ENCODE measurements around the gene IFITM5.

Gene IFITM5

GRCh38 chr11:306645-307371, 7.5 kb upstream of the IFITM5 start:
- H3K27me3 ChIP-seq (ENCODE audit: control insufficient read depth, insufficient read depth, low read length) = no peaks in the 10 kb centered on the region
- no peak overlapping the region for H3K4me2 ChIP-seq (ENCODE audit: low read length)
- H3K36me3 ChIP-seq (ENCODE audit: insufficient read depth, low read length) = no peaks in the 10 kb centered on the region
- H3K4me3 ChIP-seq (ENCODE audit: low read length) = no peak overlapping the region
- H3K9me3 ChIP-seq (replicated peaks; ENCODE audit: low read length) = no peaks in the 10 kb centered on the region
- H3K9ac ChIP-seq (ENCODE audit: low read depth, low read length) = no peak overlapping the region
- H3K4me1 ChIP-seq (ENCODE audit: control insufficient read depth, insufficient read depth, low read length) = peaks cover 16% of the 10 kb centered on the region

GRCh38 chr11:305844-306211, 6.5 kb upstream of the IFITM5 start:
- H3K4me1 ChIP-seq (ENCODE audit: control insufficient read depth, insufficient read depth, low read length) = peaks cover 13% of the 10 kb centered on the region
- no peak overlapping the region for H3K4me2 ChIP-seq (ENCODE audit: low read length)
- H3K4me3 ChIP-seq (ENCODE audit: low read length) = no peak overlapping the region
- no peaks in the 10 kb centered on the region for H3K27me3 ChIP-seq (ENCODE audit: control insufficient read depth, insufficient read depth, low read length)
- H3K9ac ChIP-seq (ENCODE audit: low read depth, low read length) = no peak overlapping the region
- no peaks in the 10 kb centered on the region for H3K9me3 ChIP-seq (replicated peaks; ENCODE audit: low read length)
- H3K36me3 ChIP-seq (ENCODE audit: insufficient read depth, low read length) = no peaks in the 10 kb centered on the region

GRCh38 chr11:304915-305843, 5.9 kb upstream of the IFITM5 start:
- no peak overlapping the region for H3K4me2 ChIP-seq (ENCODE audit: low read length)
- no peak overlapping the region for H3K4me3 ChIP-seq (ENCODE audit: low read length)
- no peaks in the 10 kb centered on the region for H3K36me3 ChIP-seq (ENCODE audit: insufficient read depth, low read length)
- no peaks in the 10 kb centered on the region for H3K9me3 ChIP-seq (replicated peaks; ENCODE audit: low read length)
- H3K27me3 ChIP-seq (ENCODE audit: control insufficient read depth, insufficient read depth, low read length) = peaks cover 6% of the 10 kb centered on the region
- H3K9ac ChIP-seq (ENCODE audit: low read depth, low read length) = no peak overlapping the region
- peaks cover 15% of the 10 kb centered on the region for H3K4me1 ChIP-seq (ENCODE audit: control insufficient read depth, insufficient read depth, low read length)

- Histone ChIP-seq H3K9ac (ENCODE audit: low read depth, low read length) (no peak overlapping the region), H3K4me2 (ENCODE audit: low read length) (no peak overlapping the region), H3K36me3 (ENCODE audit: insufficient read depth, low read length) (no peaks in the 10 kb centered on the region), H3K9me3 (replicated peaks; ENCODE audit: low read length) (no peaks in the 10 kb centered on the region), H3K4me1 (ENCODE audit: control insufficient read depth, insufficient read depth, low read length) (peaks cover 8% of the 10 kb centered on the region), H3K27me3 (ENCODE audit: control insufficient read depth, insufficient read depth, low read length) (peaks cover 12% of the 10 kb centered on the region), H3K4me3 (ENCODE audit: low read length) (no peak overlapping the region)
These were observed 4.8 kb upstream of the IFITM5 start for GRCh38 chr11:304061-304506.

- H3K4me3 ChIP-seq (ENCODE audit: low read length) = no peak overlapping the region
- H3K9me3 ChIP-seq (replicated peaks; ENCODE audit: low read length) = no peaks in the 10 kb centered on the region
- no peaks in the 10 kb centered on the region for H3K36me3 ChIP-seq (ENCODE audit: insufficient read depth, low read length)
- H3K4me2 ChIP-seq (ENCODE audit: low read length) = no peak overlapping the region
- H3K27me3 ChIP-seq (ENCODE audit: control insufficient read depth, insufficient read depth, low read length) = peaks cover 15% of the 10 kb centered on the region
- peaks cover 5% of the 10 kb centered on the region for H3K4me1 ChIP-seq (ENCODE audit: control insufficient read depth, insufficient read depth, low read length)
- no peak overlapping the region for H3K9ac ChIP-seq (ENCODE audit: low read depth, low read length)
These were observed 4.0 kb upstream of the IFITM5 start for GRCh38 chr11:303363-303762.

GRCh38 chr11:299951-300735, 817 bp upstream of the IFITM5 start:
- Histone ChIP-seq H3K9me3 (replicated peaks; ENCODE audit: low read length) (no peaks in the 10 kb centered on the region), H3K27me3 (ENCODE audit: control insufficient read depth, insufficient read depth, low read length) (peaks cover 36% of the 10 kb centered on the region), H3K9ac (ENCODE audit: low read depth, low read length) (no peak overlapping the region), H3K4me1 (ENCODE audit: control insufficient read depth, insufficient read depth, low read length) (peaks cover 5% of the 10 kb centered on the region), H3K4me2 (ENCODE audit: low read length) (no peak overlapping the region), H3K4me3 (ENCODE audit: low read length) (no peak overlapping the region), H3K36me3 (ENCODE audit: insufficient read depth, low read length) (no peaks in the 10 kb centered on the region)

- no peak overlapping the region for H3K4me3 ChIP-seq (ENCODE audit: low read length)
- H3K9me3 ChIP-seq (replicated peaks; ENCODE audit: low read length) = no peaks in the 10 kb centered on the region
- no peaks in the 10 kb centered on the region for H3K36me3 ChIP-seq (ENCODE audit: insufficient read depth, low read length)
- peaks cover 36% of the 10 kb centered on the region for H3K27me3 ChIP-seq (ENCODE audit: control insufficient read depth, insufficient read depth, low read length)
- peaks cover 5% of the 10 kb centered on the region for H3K4me1 ChIP-seq (ENCODE audit: control insufficient read depth, insufficient read depth, low read length)
- no peak overlapping the region for H3K4me2 ChIP-seq (ENCODE audit: low read length)
- no peak overlapping the region for H3K9ac ChIP-seq (ENCODE audit: low read depth, low read length)
These were observed 790 bp downstream of the IFITM5 start for GRCh38 chr11:298406-299065.

GRCh38 chr11:297586-298405, 1.5 kb downstream of the IFITM5 start:
- no peak overlapping the region for H3K4me3 ChIP-seq (ENCODE audit: low read length)
- H3K9me3 ChIP-seq (replicated peaks; ENCODE audit: low read length) = no peaks in the 10 kb centered on the region
- no peak overlapping the region for H3K4me2 ChIP-seq (ENCODE audit: low read length)
- H3K36me3 ChIP-seq (ENCODE audit: insufficient read depth, low read length) = no peaks in the 10 kb centered on the region
- H3K4me1 ChIP-seq (ENCODE audit: control insufficient read depth, insufficient read depth, low read length) = peaks cover 5% of the 10 kb centered on the region
- no peak overlapping the region for H3K9ac ChIP-seq (ENCODE audit: low read depth, low read length)
- H3K27me3 ChIP-seq (ENCODE audit: control insufficient read depth, insufficient read depth, low read length) = peaks cover 36% of the 10 kb centered on the region

GRCh38 chr11:297051-297585, 2.2 kb downstream of the IFITM5 start:
- no peaks in the 10 kb centered on the region for H3K36me3 ChIP-seq (ENCODE audit: insufficient read depth, low read length)
- H3K9ac ChIP-seq (ENCODE audit: low read depth, low read length) = no peak overlapping the region
- H3K4me1 ChIP-seq (ENCODE audit: control insufficient read depth, insufficient read depth, low read length) = peaks cover 5% of the 10 kb centered on the region
- H3K4me3 ChIP-seq (ENCODE audit: low read length) = no peak overlapping the region
- H3K4me2 ChIP-seq (ENCODE audit: low read length) = no peak overlapping the region
- H3K27me3 ChIP-seq (ENCODE audit: control insufficient read depth, insufficient read depth, low read length) = peaks cover 36% of the 10 kb centered on the region
- H3K9me3 ChIP-seq (replicated peaks; ENCODE audit: low read length) = no peaks in the 10 kb centered on the region

All from skeletal muscle satellite cell (primary cell).